ENCODE results near the gene GPR142. TPM values are rescaled to one million over a fixed set of nuclear protein-coding genes. Genes with fewer than 3 reads are reported as not detected.

The GPR142 gene
- total and polyA plus RNA-seq, 2 of the 8 experiments (the other 6 are each of a cell fraction or from before 2014, with no cell fraction given), result 0.05 TPM; not detected in 1

DNA sequence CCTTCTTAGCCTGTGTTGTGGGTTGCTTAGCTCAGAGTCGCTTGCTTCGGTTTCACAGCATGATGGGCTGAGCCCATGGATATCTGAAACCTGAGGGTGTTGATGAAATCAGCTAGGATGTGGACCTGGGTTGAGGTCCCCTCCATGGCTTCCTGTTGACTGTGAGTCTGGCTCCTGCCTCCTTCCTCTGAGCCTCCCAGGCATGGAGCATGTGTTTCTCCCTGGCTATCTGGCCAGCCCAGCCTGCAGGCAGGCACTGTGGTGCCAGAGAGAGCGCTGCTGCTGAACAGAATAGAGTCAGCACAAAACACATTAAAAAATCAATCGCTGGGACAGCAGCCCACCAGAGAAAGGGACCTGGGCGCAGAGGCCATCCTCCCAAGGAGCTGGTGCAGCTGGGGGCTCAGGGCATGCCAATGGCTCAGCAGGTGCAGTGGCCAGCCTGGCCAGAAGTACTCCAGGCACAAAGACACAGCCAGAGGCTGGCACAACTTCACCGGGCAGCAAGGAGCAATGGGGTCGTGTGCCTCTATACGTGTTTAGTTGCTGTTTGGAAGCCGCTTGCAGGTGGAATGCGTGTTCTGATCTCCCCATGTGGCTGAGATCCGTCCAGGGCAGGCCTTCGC, 36.3 kb downstream of the GPR142 start (continued):
- no peak for TF ChIP-seq TCF12 (IDR thresholded peaks at IDR 0.05; ENCODE audit: low read depth, low read length)

Data from H1 (cell line).